Measurements from ENCODE around the gene PCGF3.

DNA sequence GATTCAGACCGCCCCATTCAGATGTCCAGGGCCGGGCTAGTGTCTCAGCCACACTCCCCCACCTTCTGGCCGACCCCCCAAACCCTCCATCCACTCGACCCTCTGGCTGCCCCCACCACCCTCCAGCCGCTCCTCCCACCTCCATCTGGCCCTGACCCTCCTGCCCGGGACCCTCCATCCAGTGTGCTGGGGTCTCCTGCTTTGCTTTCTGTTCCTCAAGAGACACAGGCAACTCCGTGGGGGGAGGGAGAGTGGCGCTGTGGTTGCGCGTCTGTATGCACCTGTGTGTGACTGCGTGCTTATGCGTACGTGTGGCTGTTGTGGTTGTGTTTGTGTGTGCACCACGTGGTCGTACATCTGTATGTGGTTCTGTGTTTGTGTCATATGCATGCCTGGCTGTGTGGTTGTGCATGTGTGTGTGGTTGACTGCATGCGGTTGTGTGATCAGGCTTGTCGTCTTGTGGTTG is 87.0 kb downstream of the PCGF3 start:
- TF ChIP-seq, protein P1, sequence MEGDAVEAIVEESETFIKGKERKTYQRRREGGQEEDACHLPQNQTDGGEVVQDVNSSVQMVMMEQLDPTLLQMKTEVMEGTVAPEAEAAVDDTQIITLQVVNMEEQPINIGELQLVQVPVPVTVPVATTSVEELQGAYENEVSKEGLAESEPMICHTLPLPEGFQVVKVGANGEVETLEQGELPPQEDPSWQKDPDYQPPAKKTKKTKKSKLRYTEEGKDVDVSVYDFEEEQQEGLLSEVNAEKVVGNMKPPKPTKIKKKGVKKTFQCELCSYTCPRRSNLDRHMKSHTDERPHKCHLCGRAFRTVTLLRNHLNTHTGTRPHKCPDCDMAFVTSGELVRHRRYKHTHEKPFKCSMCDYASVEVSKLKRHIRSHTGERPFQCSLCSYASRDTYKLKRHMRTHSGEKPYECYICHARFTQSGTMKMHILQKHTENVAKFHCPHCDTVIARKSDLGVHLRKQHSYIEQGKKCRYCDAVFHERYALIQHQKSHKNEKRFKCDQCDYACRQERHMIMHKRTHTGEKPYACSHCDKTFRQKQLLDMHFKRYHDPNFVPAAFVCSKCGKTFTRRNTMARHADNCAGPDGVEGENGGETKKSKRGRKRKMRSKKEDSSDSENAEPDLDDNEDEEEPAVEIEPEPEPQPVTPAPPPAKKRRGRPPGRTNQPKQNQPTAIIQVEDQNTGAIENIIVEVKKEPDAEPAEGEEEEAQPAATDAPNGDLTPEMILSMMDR (IDR thresholded peaks at IDR 0.05 in 2 of 3, conservative IDR thresholded peaks at IDR 0.05 in 1 of 3; ENCODE audit: control insufficient read depth in 2 of 3, extremely low read depth in 1 of 3, insufficient read depth in 1 of 3, low read depth in 3 of 3, low read length in 3 of 3): no peak
- TF ChIP-seq, protein P2, sequence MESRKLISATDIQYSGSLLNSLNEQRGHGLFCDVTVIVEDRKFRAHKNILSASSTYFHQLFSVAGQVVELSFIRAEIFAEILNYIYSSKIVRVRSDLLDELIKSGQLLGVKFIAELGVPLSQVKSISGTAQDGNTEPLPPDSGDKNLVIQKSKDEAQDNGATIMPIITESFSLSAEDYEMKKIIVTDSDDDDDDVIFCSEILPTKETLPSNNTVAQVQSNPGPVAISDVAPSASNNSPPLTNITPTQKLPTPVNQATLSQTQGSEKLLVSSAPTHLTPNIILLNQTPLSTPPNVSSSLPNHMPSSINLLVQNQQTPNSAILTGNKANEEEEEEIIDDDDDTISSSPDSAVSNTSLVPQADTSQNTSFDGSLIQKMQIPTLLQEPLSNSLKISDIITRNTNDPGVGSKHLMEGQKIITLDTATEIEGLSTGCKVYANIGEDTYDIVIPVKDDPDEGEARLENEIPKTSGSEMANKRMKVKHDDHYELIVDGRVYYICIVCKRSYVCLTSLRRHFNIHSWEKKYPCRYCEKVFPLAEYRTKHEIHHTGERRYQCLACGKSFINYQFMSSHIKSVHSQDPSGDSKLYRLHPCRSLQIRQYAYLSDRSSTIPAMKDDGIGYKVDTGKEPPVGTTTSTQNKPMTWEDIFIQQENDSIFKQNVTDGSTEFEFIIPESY (IDR thresholded peaks at IDR 0.05): no peak

Data from GM12878 (cell line).